Measurements from ENCODE around the gene EXOSC5. TPM values are rescaled to one million over a fixed set of nuclear protein-coding genes. Genes with fewer than 3 reads are reported as not detected.

Gene EXOSC5
- total and polyA plus RNA-seq, 2 of the 13 experiments (the other 11 are each of a cell fraction or from before 2014, with no cell fraction given), result 24.1 to 26.5 TPM

GRCh38 chr19:41353466-41354342 lies 43.5 kb downstream of the EXOSC5 start, which contains the start of gene TGFB1 (continued):
- TF ChIP-seq ZFX (CRISPR knock-in tag; IDR thresholded peaks at IDR 0.05; ENCODE audit: low read depth) (0 out of 2 replicates have a peak, but pooled peaks have one; percentile 39), ZNF263 (CRISPR knock-in tag; IDR thresholded peaks at IDR 0.05) (peak; percentile 99), ZBTB7B (CRISPR knock-in tag; IDR thresholded peaks at IDR 0.05) (peak; percentile 90), RBFOX2 (IDR thresholded peaks at IDR 0.05; ENCODE audit: low read depth, low read length) (peak; percentile 80), GATAD2A (CRISPR knock-in tag; IDR thresholded peaks at IDR 0.05) (peak; percentile 72), GABPB1 (CRISPR knock-in tag; IDR thresholded peaks at IDR 0.05) (peak; percentile 62; the same call in 1 of the 2 replicates), THAP7 (CRISPR knock-in tag; IDR thresholded peaks at IDR 0.05) (peak; percentile 74; the same call in 1 of the 2 replicates), MAFF (IDR thresholded peaks at IDR 0.05; ENCODE audit: low read depth, low read length) (no peak), GATA4 (IDR thresholded peaks at IDR 0.05; ENCODE audit: borderline replicate concordance, low read depth) (no peak), FOXJ3 (CRISPR knock-in tag; IDR thresholded peaks at IDR 0.05; ENCODE audit: borderline replicate concordance) (no peak), CCDC6 (CRISPR knock-in tag; IDR thresholded peaks at IDR 0.05) (no peak), ZFP82 (CRISPR knock-in tag; IDR thresholded peaks at IDR 0.05; ENCODE audit: borderline replicate concordance) (no peak), KAT7 (CRISPR knock-in tag; IDR thresholded peaks at IDR 0.05; ENCODE audit: borderline replicate concordance) (0 out of 2 replicates have a peak, but pooled peaks have one; percentile 33), YY1 (IDR thresholded peaks at IDR 0.05; ENCODE audit: insufficient read depth, insufficient replicate concordance, low read depth, low read length) (peak; percentile 49), FOXK2 (IDR thresholded peaks at IDR 0.05) (no peak), GMEB2 (CRISPR knock-in tag; IDR thresholded peaks at IDR 0.05; ENCODE audit: low read depth) (no peak), ZKSCAN8 (CRISPR knock-in tag; IDR thresholded peaks at IDR 0.05; ENCODE audit: borderline replicate concordance) (0 out of 2 replicates have a peak, but pooled peaks have one; percentile 42)
- TF ChIP-seq, protein P1, sequence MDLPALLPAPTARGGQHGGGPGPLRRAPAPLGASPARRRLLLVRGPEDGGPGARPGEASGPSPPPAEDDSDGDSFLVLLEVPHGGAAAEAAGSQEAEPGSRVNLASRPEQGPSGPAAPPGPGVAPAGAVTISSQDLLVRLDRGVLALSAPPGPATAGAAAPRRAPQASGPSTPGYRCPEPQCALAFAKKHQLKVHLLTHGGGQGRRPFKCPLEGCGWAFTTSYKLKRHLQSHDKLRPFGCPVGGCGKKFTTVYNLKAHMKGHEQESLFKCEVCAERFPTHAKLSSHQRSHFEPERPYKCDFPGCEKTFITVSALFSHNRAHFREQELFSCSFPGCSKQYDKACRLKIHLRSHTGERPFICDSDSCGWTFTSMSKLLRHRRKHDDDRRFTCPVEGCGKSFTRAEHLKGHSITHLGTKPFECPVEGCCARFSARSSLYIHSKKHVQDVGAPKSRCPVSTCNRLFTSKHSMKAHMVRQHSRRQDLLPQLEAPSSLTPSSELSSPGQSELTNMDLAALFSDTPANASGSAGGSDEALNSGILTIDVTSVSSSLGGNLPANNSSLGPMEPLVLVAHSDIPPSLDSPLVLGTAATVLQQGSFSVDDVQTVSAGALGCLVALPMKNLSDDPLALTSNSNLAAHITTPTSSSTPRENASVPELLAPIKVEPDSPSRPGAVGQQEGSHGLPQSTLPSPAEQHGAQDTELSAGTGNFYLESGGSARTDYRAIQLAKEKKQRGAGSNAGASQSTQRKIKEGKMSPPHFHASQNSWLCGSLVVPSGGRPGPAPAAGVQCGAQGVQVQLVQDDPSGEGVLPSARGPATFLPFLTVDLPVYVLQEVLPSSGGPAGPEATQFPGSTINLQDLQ (CRISPR knock-in tag; IDR thresholded peaks at IDR 0.05), result 0 out of 2 replicates have a peak, but pooled peaks have one; percentile 21
- TF ChIP-seq, protein P2, sequence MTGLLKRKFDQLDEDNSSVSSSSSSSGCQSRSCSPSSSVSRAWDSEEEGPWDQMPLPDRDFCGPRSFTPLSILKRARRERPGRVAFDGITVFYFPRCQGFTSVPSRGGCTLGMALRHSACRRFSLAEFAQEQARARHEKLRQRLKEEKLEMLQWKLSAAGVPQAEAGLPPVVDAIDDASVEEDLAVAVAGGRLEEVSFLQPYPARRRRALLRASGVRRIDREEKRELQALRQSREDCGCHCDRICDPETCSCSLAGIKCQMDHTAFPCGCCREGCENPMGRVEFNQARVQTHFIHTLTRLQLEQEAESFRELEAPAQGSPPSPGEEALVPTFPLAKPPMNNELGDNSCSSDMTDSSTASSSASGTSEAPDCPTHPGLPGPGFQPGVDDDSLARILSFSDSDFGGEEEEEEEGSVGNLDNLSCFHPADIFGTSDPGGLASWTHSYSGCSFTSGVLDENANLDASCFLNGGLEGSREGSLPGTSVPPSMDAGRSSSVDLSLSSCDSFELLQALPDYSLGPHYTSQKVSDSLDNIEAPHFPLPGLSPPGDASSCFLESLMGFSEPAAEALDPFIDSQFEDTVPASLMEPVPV (CRISPR knock-in tag; IDR thresholded peaks at IDR 0.05), result peak; percentile 43; the same call in 1 of the 2 replicates
- TF ChIP-seq, protein P3, sequence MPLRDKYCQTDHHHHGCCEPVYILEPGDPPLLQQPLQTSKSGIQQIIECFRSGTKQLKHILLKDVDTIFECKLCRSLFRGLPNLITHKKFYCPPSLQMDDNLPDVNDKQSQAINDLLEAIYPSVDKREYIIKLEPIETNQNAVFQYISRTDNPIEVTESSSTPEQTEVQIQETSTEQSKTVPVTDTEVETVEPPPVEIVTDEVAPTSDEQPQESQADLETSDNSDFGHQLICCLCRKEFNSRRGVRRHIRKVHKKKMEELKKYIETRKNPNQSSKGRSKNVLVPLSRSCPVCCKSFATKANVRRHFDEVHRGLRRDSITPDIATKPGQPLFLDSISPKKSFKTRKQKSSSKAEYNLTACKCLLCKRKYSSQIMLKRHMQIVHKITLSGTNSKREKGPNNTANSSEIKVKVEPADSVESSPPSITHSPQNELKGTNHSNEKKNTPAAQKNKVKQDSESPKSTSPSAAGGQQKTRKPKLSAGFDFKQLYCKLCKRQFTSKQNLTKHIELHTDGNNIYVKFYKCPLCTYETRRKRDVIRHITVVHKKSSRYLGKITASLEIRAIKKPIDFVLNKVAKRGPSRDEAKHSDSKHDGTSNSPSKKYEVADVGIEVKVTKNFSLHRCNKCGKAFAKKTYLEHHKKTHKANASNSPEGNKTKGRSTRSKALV (CRISPR knock-in tag; IDR thresholded peaks at IDR 0.05), result no peak
